HEK293 (cell line): Measurements from ENCODE around the gene PDGFD.

Experiments
- CTCF ChIA-PET: fragments of 350-600 bp; formaldehyde crosslinking; extraction: SDS; loops from one replicate; lab custom pipeline; 2021; ENCODE audit warnings: antibody characterized with exemption; lab: Yijun Ruan, JAX
- POLR2A ChIA-PET: fragments of 300-600 bp; formaldehyde crosslinking; extraction: SDS; loops from one replicate; lab custom pipeline; 2020; ENCODE audit warnings: antibody characterized with exemption, inconsistent platforms; lab: Yijun Ruan, JAX
- H3K27ac ChIP-seq: fragments of 200-500 bp; sonication (Bioruptor generic); 2 replicates; pipeline ENCODE4 v1.5.1; 2014; ENCODE audit warnings: low read depth, low read length, control low read depth, inconsistent platforms; ENCODE audit errors: extremely low read depth
- H3K36me3 ChIP-seq, 2 experiments: fragments of 200-500 bp in 1 of 2; sonication (Bioruptor generic) in 1 of 2; 1 replicate in 1 of 2; 2 replicates in 1 of 2; pipeline ENCODE4 v1.5.1; 2014 to 2017; ENCODE audit warnings: inconsistent platforms in 2 of 2, low read length in 2 of 2; ENCODE audit not compliant: control insufficient read depth in 2 of 2, insufficient read depth in 1 of 2
- H3K4me1 ChIP-seq: fragments of 200-500 bp; sonication (Bioruptor generic); 2 replicates; pipeline ENCODE4 v1.5.1; 2014; ENCODE audit warnings: mild to moderate bottlenecking, low read length, inconsistent platforms; ENCODE audit not compliant: control insufficient read depth, insufficient read depth
- H3K4me3 ChIP-seq: 2 replicates; pipeline ENCODE4 v1.5.1; 2011; ENCODE audit warnings: low read depth, mild to moderate bottlenecking, control low read depth, low read length, moderate library complexity
- H3K9me3 ChIP-seq: fragments of 200-500 bp; sonication (Bioruptor generic); 2 replicates; pipeline ENCODE4 v1.5.1; 2014; ENCODE audit warnings: low read depth, low read length, inconsistent platforms; ENCODE audit not compliant: control insufficient read depth, insufficient read depth
- FEZF1 ChIP-seq: fragments of 450-650 bp; formaldehyde crosslinking; IDR thresholded peaks from 2 replicates; pipeline ENCODE4 v1.5.1; 2016; ENCODE audit warnings: missing biosample characterization, missing genetic modification characterization
- GLI4 ChIP-seq: fragments of 450-650 bp; formaldehyde crosslinking; IDR thresholded peaks from 2 replicates; pipeline ENCODE4 v1.5.1; 2016; ENCODE audit warnings: missing biosample characterization, missing genetic modification characterization
- HOXD13 ChIP-seq: sonication (generic); formaldehyde crosslinking; IDR thresholded peaks from 2 replicates; pipeline ENCODE4 v1.8.0; 2022; ENCODE audit warnings: missing genetic modification reagents, borderline replicate concordance
- KLF10 ChIP-seq: fragments of 450-650 bp; IDR thresholded peaks from 2 replicates; pipeline ENCODE4 v1.5.1; 2018; ENCODE audit warnings: missing biosample characterization, mild to moderate bottlenecking, missing genetic modification characterization
- PRDM4 ChIP-seq: fragments of 450-650 bp; formaldehyde crosslinking; IDR thresholded peaks from 2 replicates; pipeline ENCODE4 v1.5.1; 2017; ENCODE audit warnings: missing biosample characterization, missing genetic modification characterization
- SALL2 ChIP-seq: fragments of 450-650 bp; formaldehyde crosslinking; IDR thresholded peaks from 2 replicates; pipeline ENCODE4 v1.5.0; 2017; ENCODE audit warnings: missing biosample characterization, mild to moderate bottlenecking, missing genetic modification characterization, borderline replicate concordance
- ZBTB7A ChIP-seq: fragments of 450-650 bp; formaldehyde crosslinking; IDR thresholded peaks from 2 replicates; pipeline ENCODE4 v1.5.1; 2016; ENCODE audit warnings: low read depth, missing biosample characterization, missing genetic modification characterization
- ZFP69B ChIP-seq: fragments of 450-650 bp; formaldehyde crosslinking; IDR thresholded peaks from 2 replicates; pipeline ENCODE4 v1.5.1; 2016; ENCODE audit warnings: missing biosample characterization, missing genetic modification characterization
- ZNF133 ChIP-seq: fragments of 450-650 bp; formaldehyde crosslinking; IDR thresholded peaks from 2 replicates; pipeline ENCODE4 v1.5.1; 2016; ENCODE audit warnings: missing biosample characterization, missing genetic modification characterization
- ZNF155 ChIP-seq: fragments of 450-650 bp; formaldehyde crosslinking; IDR thresholded peaks from 2 replicates; pipeline ENCODE4 v1.5.1; 2016; ENCODE audit warnings: missing biosample characterization, missing genetic modification characterization
- ZNF239 ChIP-seq: fragments of 450-650 bp; formaldehyde crosslinking; IDR thresholded peaks from 2 replicates; pipeline ENCODE4 v1.5.1; 2016; ENCODE audit warnings: missing biosample characterization, missing genetic modification characterization
- ZNF311 ChIP-seq: fragments of 450-650 bp; formaldehyde crosslinking; IDR thresholded peaks from 2 replicates; pipeline ENCODE4 v1.5.1; 2017; ENCODE audit warnings: missing biosample characterization, missing genetic modification characterization, borderline replicate concordance
- ZNF426 ChIP-seq: fragments of 450-650 bp; formaldehyde crosslinking; IDR thresholded peaks from 2 replicates; pipeline ENCODE4 v1.5.1; 2017; ENCODE audit warnings: missing biosample characterization, missing genetic modification characterization, mild to moderate bottlenecking, inconsistent platforms, moderate library complexity
- ZNF48 ChIP-seq: fragments of 450-650 bp; formaldehyde crosslinking; IDR thresholded peaks from 2 replicates; pipeline ENCODE4 v1.5.1; 2016; ENCODE audit warnings: missing biosample characterization, missing genetic modification characterization
- ZNF529 ChIP-seq: fragments of 450-650 bp; formaldehyde crosslinking; IDR thresholded peaks from 2 replicates; pipeline ENCODE4 v1.5.1; 2017; ENCODE audit warnings: missing genetic modification characterization, missing biosample characterization; ENCODE audit not compliant: insufficient replicate concordance
- ZNF549 ChIP-seq: fragments of 450-650 bp; IDR thresholded peaks from 2 replicates; pipeline ENCODE4 v1.5.1; 2018; ENCODE audit warnings: missing biosample characterization, missing genetic modification characterization, mild to moderate bottlenecking, inconsistent platforms, moderate library complexity
- ZNF558 ChIP-seq: fragments of 450-650 bp; formaldehyde crosslinking; IDR thresholded peaks from 2 replicates; pipeline ENCODE4 v1.5.1; 2016; ENCODE audit warnings: missing biosample characterization, missing genetic modification characterization
- ZNF571 ChIP-seq: fragments of 450-650 bp; formaldehyde crosslinking; IDR thresholded peaks from 2 replicates; pipeline ENCODE4 v1.5.0; 2017; ENCODE audit warnings: missing biosample characterization, missing genetic modification characterization
- ZNF639 ChIP-seq: fragments of 450-650 bp; formaldehyde crosslinking; IDR thresholded peaks from 2 replicates; pipeline ENCODE4 v1.5.1; 2016; ENCODE audit warnings: missing biosample characterization, missing genetic modification characterization
- ZNF701 ChIP-seq: fragments of 450-650 bp; formaldehyde crosslinking; IDR thresholded peaks from 2 replicates; pipeline ENCODE4 v1.5.1; 2016; ENCODE audit warnings: missing biosample characterization, missing genetic modification characterization
- ZNF76 ChIP-seq: fragments of 450-650 bp; formaldehyde crosslinking; IDR thresholded peaks from 2 replicates; pipeline ENCODE4; 2016; ENCODE audit warnings: low read depth, missing biosample characterization, missing genetic modification characterization, borderline replicate concordance
- ZNF768 ChIP-seq: fragments of 450-650 bp; formaldehyde crosslinking; IDR thresholded peaks from 2 replicates; pipeline ENCODE4 v1.5.1; 2018; ENCODE audit warnings: missing biosample characterization, mild to moderate bottlenecking, missing genetic modification characterization
- ZNF791 ChIP-seq: fragments of 450-650 bp; formaldehyde crosslinking; IDR thresholded peaks from 2 replicates; pipeline ENCODE4 v1.5.1; 2016; ENCODE audit warnings: missing biosample characterization, missing genetic modification characterization
- ZNF830 ChIP-seq: fragments of 450-650 bp; IDR thresholded peaks from 2 replicates; pipeline ENCODE4 v1.5.0; 2018; ENCODE audit warnings: missing biosample characterization, missing genetic modification characterization, low read depth, mild to moderate bottlenecking, moderate library complexity
- ZSCAN23 ChIP-seq: fragments of 450-650 bp; formaldehyde crosslinking; IDR thresholded peaks from 2 replicates; pipeline ENCODE4 v1.5.1; 2016; ENCODE audit warnings: missing biosample characterization, missing genetic modification characterization

PDGFD gene

GRCh38 chr11:104104201-104104600 lies 59.7 kb downstream of the PDGFD start:
- Histone ChIP-seq H3K9me3 (no peaks in the 10 kb centered on the region), H3K4me1 (peaks cover 3% of the 10 kb centered on the region; the same call in 1 of the 2 replicates), H3K36me3 (no peaks in the 10 kb centered on the region)
- TF ChIP-seq KLF10 = no peak
- TF ChIP-seq ZNF768 = no peak
- TF ChIP-seq ZNF830 (tag by site-specific recombination) = no peak
- no peak for TF ChIP-seq ZNF549
- TF ChIP-seq GLI4 (tag by site-specific recombination) = no peak
- TF ChIP-seq ZNF239 = no peak
- no peak for TF ChIP-seq ZNF639 (tag by site-specific recombination)
- no peak for TF ChIP-seq SALL2 (tag by site-specific recombination)
- no peak for TF ChIP-seq ZFP69B (tag by site-specific recombination)
- no peak for TF ChIP-seq ZSCAN23 (tag by site-specific recombination)
- TF ChIP-seq ZNF155 (tag by site-specific recombination) = no peak
- TF ChIP-seq ZNF133 (tag by site-specific recombination) = no peak
- TF ChIP-seq, all 188 proteins: peak for 0
- ChIA-PET CTCF (interaction anchor here (0.6 kb wide), 1 partner anchor 185 kb away, joined by 3 read pairs; no protein-coding TSS in a partner anchor), POLR2A (no interaction called here)
- Histone ChIP-seq H3K27ac (no peak overlapping the region), H3K4me3 (no peak overlapping the region)

GRCh38 chr11:104098555-104098954 lies 65.4 kb downstream of the PDGFD start:
- Histone ChIP-seq H3K27ac (no peak overlapping the region), H3K9me3 (no peaks in the 10 kb centered on the region), H3K36me3 (no peaks in the 10 kb centered on the region), H3K4me3 (no peak overlapping the region), H3K4me1 (no peaks in the 10 kb centered on the region)
- ChIA-PET POLR2A (no interaction called here), CTCF (no interaction called here)
- no peak for TF ChIP-seq ZNF426
- no peak for TF ChIP-seq ZNF791 (tag by site-specific recombination)
- no peak for TF ChIP-seq ZNF768
- no peak for TF ChIP-seq HOXD13 (CRISPR knock-in tag)
- TF ChIP-seq ZNF529 (tag by site-specific recombination) = no peak
- no peak for TF ChIP-seq ZNF76
- TF ChIP-seq KLF10 = no peak
- TF ChIP-seq PRDM4 = no peak
- no peak for TF ChIP-seq ZNF558
- TF ChIP-seq ZNF311 (tag by site-specific recombination) = no peak
- TF ChIP-seq ZBTB7A (tag by site-specific recombination) = no peak
- no peak for TF ChIP-seq ZNF701 (tag by site-specific recombination)
- no peak for TF ChIP-seq FEZF1 (tag by site-specific recombination)
- TF ChIP-seq GLI4 (tag by site-specific recombination) = no peak
- no peak for TF ChIP-seq ZNF571 (tag by site-specific recombination)
- TF ChIP-seq ZNF48 (tag by site-specific recombination) = no peak
